T-helper 22 cell (primary cell): ENCODE measurements around the gene LYVE1.
"Not testable (repeated sequence)": the region's sequence is repeated elsewhere in the genome, so short reads cannot be mapped to it uniquely, and the experiment has no call there.

ENCODE experiments used
- DNase-seq: peaks from one replicate; pipeline ENCODE4 v3.0.0-alpha.2; 2020; ENCODE audit warnings: low read depth

The LYVE1 gene

DNA sequence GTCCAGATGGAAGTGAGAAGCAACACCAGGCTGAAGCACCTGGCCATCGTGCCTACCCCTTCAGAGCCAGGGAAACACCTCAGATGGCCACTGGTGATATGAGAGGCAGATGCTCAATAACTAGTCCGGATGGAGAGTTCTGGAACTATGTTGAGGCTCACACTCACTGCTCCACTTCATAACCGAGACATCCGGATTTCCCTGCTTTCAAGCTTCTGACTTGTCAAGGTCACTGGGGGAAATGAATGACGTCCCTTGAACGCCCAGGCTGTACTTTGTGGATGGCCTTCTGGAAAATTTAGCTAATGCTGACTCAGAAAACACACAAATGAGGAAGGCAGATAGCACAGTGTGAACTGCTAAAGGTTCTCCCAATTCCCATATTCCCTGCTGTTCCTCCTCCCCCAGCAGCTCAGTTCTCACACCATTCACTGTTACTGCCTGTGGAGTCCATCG lies at the start of gene LYVE1:
Gene LYVE1, minus strand, starts transcription at position 180 of the 456 bp plus-strand sequence. Its CDS starts 133 bp downstream, at position 47.
- DNase-seq = no peak

DNA sequence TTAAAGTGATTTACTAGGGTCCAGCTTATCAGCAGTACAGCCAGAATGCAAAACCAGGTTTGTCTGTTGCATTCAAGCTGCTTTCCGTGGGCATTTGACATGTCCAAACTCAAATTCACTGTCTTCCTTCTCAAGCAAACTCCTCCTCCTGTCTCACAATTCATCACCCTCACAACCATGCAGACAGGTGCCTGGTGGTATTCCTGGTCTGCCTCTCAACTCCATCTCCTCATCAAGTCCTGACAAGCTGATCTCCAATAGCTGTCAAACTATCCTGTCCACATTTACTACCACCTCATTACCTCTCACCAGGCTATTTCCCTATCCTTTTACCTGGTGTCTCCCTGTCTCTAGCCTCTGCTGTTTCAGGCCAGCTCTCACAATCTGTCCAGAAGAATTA lies 49.1 kb upstream of the LYVE1 start:
- no peak for DNase-seq

DNA sequence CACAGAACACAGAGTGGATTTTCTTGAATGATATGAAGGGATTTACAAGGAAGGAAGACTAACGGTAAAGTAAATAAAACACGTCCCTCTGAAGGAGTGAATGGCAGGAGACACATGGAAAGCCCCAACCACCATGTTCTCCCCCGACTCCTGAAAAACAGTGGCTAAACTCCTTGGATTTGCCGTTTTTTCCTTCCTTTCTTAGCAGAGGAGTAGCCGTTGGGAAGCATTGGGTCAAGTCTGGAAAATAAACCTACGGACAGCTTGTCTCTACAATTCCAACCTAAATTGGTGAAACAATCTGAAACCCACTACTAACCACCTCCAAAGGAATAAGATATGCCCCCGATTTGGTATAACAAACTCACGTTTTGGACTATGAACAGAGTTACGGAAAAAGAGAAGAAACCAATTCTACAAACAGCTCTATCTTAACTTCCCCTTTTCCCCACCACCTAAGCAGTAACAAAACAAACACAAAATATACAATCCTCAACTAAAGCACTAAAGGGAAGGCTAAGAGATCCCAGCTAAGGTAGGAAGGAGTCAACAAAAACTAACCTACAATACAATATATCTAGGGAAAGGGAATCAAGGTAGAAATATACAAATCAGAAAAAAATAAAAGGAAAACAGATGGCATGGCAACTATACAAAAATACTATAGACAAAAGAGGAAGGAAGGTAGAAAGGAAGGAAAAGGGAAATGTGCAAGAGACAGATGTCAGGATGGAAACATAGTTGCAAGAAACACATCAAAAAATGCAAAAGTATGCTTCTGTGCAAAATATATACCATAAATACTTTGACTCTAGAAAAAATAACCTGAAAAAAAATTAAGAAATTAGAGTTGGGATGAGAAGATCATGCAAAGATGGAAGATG lies 43.8 kb upstream of the LYVE1 start:
- DNase-seq = no peak

DNA sequence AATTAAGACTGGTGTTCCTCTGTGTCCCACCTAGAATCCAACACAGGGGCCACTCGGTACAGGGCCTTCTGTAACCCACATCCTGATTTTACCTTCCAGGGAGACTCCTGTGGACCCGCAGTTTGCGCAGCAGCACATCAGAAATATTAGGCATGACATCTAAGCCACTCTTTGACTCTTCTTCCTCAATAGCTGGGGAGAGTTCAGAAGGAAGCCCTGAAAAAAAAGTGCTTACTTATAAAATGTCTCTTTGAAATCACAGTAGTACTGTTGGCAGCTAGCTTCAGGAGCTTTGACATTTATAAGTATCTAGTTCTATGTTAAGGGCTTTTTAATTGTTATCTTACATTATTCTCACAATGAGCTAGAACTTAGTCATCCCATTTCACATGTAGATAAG lies 41.2 kb upstream of the LYVE1 start:
- no peak for DNase-seq

GRCh38 chr11:10608584-10608983 lies 40.1 kb upstream of the LYVE1 start:
- DNase-seq = no peak

GRCh38 chr11:10607462-10608132 lies 39.1 kb upstream of the LYVE1 start:
- no peak for DNase-seq

DNA sequence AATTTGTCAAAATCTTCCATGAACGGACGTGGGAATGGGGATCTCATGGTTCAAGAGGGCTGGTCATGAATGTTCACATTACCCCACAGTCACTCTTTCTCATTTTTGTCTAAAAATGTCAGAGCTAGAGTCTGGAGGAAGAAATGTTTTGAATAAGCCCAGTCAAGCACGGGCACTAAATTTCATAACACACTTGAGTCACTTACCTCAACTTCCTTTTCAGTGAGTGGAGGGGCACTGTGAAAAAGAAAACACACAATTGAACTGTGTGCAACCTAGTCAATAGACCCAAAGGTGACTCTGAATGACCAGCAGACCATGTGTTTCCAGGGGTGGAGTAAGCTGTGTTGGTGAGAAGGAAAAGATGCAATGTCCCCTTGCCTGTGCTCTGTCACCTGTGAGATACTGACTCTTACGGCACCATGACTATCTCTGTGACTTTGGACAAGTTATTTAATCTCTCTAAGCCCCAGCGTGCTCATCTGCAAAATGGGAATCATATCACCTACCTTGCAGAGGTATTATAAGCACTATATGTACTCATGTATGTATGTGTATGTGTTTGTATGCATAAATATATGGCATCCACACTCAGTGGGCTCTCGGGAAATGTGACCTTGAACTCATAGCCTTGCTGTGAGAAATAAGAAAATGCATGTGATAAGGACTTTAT lies 38.2 kb upstream of the LYVE1 start:
- no peak for DNase-seq

DNA sequence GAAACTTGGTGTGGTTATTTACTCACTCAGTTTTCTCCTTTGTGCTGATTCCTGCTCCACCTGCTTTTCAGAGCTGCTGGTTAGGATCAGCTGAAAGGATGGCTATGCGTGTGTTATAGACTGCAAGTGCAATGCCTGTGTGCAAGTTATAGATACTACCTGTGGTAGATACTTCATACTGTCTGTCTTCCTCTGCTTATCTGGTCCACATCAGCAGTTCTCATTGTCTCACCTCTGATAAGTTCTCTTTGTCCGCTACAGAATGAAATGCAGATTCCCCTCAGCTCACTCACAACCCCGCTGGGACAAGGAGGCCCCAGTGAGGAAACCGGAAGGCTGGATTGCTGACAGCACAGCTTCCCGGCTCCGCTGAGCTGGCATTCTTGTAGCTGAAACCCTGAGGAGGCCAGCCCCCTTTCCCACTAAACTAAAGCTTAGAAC lies 37.5 kb upstream of the LYVE1 start:
- no peak for DNase-seq

DNA sequence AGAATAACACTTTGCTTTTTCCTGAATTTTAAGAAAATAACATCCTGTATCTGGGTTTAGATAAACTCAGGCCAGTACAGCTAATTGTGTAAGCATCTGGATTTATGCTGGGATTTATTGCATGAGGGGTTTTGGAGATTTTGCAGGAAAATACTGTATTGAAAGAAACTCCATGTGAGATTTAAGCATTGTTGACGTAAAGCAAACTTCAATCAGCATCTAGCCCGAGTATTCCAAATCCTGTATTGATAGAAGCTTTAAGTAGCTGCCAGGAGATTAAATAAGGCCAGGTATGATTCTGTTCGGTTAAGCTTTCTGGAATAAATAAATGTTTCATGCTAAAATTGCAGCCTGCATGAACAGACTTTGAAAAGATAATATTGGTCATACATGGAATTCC lies 36.3 kb upstream of the LYVE1 start:
- DNase-seq = no peak

DNA sequence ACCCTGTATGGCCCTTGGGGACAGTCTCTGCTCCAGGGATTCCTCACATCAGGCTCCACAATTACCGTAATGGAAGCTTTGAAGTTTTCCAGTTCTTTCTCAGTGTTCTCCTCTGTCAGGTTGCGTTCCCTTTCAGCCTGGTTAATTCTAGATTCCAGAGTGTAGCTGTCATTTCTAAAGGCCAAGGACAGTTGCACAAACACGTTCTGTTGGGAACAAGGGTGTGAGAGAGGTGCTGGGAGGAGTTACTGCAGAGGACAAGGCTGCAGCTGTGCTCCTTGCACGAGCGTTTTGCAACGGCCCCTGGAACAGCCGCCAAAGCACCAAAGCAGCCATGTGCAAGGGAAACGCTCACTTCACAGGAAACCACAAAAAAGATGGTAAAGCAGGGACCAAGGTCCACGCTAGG lies 35.9 kb upstream of the LYVE1 start:
- no peak for DNase-seq

DNA sequence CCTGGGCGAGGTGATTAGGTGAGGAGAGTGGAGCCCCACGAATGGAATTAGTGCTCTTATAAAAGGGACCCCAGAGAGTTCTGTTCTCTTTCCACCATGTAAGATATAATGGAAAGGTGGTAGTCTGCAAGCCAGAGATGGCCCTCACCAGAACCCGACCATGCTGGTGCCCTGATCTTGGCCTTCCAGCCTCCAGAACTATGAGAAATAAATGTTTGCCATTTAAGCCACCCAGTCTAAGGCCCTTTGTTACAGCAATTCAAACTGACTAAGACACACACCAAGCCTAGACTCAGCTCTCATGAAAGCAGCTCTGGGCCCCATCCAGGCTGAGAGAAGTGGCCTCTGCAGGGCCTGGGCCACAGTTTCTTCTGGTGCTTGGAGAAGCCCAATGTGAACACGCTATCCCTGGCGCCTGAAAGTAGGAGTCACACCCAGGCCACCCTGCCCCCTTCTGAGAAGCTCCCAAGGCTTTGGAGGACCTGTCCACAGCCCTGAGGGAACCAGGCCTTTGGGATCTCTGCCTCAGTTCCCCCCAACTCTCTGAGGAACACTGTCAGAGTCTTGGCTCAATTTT lies 35.3 kb upstream of the LYVE1 start:
- DNase-seq = no peak

DNA sequence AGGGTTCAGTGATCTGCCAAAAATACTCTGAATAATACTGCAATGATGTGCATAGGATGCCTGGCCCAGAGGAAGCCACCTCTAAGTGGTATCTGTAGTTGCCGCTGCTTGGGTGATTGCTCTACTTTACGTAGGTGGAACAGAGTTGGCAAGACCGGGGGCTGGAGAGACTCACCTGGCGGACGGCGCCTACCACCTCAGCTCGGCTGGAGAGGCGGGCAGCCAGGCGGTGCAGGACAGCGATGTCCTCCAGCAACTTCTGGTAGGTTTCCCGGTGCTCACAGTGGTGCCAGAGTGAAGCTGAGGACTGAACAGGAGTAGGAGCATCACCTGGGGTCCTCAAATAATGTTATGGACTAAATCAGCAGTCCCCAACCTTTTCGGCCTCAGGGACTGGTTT lies 34.5 kb upstream of the LYVE1 start:
- DNase-seq = no peak

- no peak for DNase-seq
These were observed 33.9 kb upstream of the LYVE1 start for GRCh38 chr11:10602366-10602765.

DNA sequence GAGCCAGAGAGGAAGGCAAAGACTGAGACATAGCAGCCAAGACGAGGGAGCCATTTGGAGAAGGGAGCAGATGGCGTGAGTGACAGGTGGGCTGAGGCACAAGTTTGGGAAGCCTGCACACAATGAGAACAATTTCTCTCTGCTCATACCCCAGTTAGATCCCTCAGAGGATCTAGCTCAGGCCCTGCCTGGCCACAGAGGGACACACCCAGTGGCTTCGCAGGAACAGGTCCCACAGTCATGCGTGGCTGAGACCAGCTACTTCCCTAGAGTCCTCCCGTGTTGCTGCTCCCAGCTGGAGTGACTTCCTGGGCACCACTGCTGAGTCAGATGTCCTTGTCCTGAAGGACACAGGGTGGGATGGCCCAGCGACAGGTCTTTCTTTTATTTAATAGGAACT lies 33.4 kb upstream of the LYVE1 start:
- no peak for DNase-seq

- DNase-seq = no peak
These were observed 32.2 kb upstream of the LYVE1 start for GRCh38 chr11:10600570-10601248.

GRCh38 chr11:10599388-10600175 lies 31.1 kb upstream of the LYVE1 start:
- DNase-seq = no peak

GRCh38 chr11:10598816-10599215 lies 30.4 kb upstream of the LYVE1 start:
- no peak for DNase-seq

GRCh38 chr11:10597877-10598351 lies 29.4 kb upstream of the LYVE1 start:
- DNase-seq = no peak

GRCh38 chr11:10595840-10596239 lies 27.4 kb upstream of the LYVE1 start:
- DNase-seq = not testable (repeated sequence)

- DNase-seq = no peak
These were observed 25.9 kb upstream of the LYVE1 start for GRCh38 chr11:10594407-10594806.

DNA sequence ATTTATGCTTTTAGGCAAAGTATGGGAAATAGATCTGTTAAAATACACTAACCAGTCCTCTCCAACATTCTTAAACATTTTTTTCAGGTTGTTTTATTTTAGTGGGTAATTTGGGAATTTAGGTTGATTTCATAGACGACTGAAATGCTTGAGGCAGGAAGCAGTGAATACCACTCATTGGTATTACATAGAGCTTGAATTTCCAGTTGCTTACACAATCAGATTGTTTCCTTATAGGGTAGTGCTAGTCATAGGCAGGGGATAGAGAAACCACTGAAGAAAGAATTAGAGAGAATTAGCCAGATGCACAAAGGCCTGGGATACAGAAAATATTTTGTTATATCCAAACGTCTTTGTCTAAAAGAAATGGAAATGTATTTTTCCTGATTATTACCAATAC lies 23.9 kb upstream of the LYVE1 start:
- DNase-seq = no peak
